ENCODE data around the gene OSBPL1A. TPM values are rescaled to one million over a fixed set of nuclear protein-coding genes. Genes with fewer than 3 reads are reported as not detected.

Gene OSBPL1A
- total and polyA plus RNA-seq, 2 of the 8 experiments (the other 6 are each of a cell fraction or from before 2014, with no cell fraction given) = 53.2 to 74.9 TPM

GRCh38 chr18:24296276-24296675, 101.3 kb downstream of the OSBPL1A start (continued):
- no peak for TF ChIP-seq EP300 (IDR thresholded peaks at IDR 0.05; ENCODE audit: borderline replicate concordance in 1 of 2, low read depth in 2 of 2, low read length in 2 of 2)
- no peak for TF ChIP-seq KDM5A (IDR thresholded peaks at IDR 0.05; ENCODE audit: low read length)
- TF ChIP-seq RNF2 (IDR thresholded peaks at IDR 0.05; ENCODE audit: borderline replicate concordance, low read depth, low read length, missing control alignments, poor library complexity, severe bottlenecking) = no peak
